Testis (tissue), 2 donors: ENCODE data around the gene SATB2.

Experiments
- CTCF ChIP-seq, 3 experiments: fragments of 450-650 bp in 2 of 3; fragments of 200-600 bp in 1 of 3; sonication (generic) in 1 of 3; IDR thresholded peaks; one replicate each; pipeline ENCODE4 v1.5.1; 2016 to 2019; ENCODE audit warnings: antibody characterized with exemption in 3 of 3, mild to moderate bottlenecking in 2 of 3, moderate library complexity in 1 of 3
- POLR2A ChIP-seq: fragments of 450-650 bp; IDR thresholded peaks from one replicate; pipeline ENCODE4 v1.6.1; 2017; ENCODE audit warnings: antibody characterized with exemption, mild to moderate bottlenecking, moderate library complexity

GRCh38 chr2:199322151-199322550 is 135.6 kb downstream of the SATB2 start:
- TF ChIP-seq CTCF (IDR thresholded peaks at IDR 0.05), result no peak
- no peak for TF ChIP-seq POLR2A
